ENCODE measurements around the gene EBF3.

DNA sequence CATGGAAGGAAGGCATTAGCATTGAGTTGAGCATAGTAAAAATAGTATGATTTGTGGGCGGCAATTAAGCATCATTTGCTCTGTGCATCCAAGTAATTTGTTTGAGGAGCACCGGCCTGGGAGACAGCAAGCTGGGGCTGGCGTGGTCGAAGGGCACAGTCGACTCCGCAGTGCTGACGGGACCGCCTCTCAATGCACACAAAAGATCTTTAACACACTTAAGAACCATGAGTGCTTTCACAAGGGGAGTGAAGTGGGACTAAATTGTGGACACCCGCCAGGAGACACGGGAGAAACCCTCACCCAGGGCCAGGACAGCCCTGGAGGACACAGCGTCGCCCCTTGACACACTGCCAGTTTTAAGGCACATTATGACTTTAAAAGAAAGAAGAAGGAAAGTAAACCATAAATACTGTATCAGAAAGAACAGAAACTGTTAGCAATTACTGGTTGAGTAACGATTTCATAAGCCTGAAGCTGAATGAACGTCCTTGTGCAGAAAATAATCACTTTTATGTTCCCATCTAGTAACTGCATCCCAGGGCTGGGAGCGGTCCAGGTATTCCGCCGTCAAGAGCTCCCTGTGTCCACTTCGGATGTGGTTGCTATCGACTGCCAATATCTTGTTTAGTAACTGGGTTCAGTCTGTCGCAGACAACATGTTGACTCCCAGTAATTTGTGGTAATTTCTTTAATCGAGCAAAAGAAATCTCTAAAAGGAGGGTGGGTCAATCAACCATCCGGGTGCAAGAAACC is 102.1 kb downstream of the EBF3 start:
- TF ChIP-seq CTCF (conservative IDR thresholded peaks at IDR 0.05; ENCODE audit: low read depth, low read length) = no peak
- no peak for TF ChIP-seq EZH2phosphoT487 (IDR thresholded peaks at IDR 0.05; ENCODE audit: borderline replicate concordance, low read length)
